Nucleus accumbens (tissue), 56 donors: ENCODE data around the gene AP1G2.

Experiments used
- DNase-seq, 56 donors: peaks; one replicate each; lab custom pipeline; 2025; lab: John Stamatoyannopoulos, UW

AP1G2 gene

DNA sequence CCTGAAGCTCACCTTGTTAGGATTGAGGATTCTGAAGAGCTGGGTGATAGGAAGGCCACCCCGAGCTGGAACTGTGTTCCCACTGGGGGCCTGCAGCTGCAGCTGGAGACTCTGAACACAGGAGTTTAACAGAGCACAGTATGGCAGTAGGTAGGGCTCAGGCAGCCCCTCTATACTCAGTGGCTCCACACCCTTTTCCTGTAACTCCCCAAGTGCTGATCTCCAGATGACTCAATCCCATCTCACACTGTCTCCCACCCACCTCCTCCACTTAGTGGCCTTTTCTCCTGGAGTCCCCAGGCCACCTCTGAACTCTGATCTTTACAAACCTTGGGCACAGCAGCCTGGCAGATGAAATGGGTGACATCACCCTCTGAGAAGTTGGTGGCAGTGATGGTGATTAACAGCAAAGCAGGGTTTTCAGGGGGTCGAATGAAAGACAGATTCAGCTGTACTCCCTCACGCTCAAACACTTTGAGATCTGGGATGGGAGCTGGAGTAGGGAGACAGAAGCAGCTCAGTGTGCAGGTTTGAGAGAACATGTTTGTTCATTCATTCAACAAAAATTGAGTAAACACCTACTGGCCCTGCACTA, 7.6 kb downstream of the AP1G2 start:
- DNase-seq = no peak

DNA sequence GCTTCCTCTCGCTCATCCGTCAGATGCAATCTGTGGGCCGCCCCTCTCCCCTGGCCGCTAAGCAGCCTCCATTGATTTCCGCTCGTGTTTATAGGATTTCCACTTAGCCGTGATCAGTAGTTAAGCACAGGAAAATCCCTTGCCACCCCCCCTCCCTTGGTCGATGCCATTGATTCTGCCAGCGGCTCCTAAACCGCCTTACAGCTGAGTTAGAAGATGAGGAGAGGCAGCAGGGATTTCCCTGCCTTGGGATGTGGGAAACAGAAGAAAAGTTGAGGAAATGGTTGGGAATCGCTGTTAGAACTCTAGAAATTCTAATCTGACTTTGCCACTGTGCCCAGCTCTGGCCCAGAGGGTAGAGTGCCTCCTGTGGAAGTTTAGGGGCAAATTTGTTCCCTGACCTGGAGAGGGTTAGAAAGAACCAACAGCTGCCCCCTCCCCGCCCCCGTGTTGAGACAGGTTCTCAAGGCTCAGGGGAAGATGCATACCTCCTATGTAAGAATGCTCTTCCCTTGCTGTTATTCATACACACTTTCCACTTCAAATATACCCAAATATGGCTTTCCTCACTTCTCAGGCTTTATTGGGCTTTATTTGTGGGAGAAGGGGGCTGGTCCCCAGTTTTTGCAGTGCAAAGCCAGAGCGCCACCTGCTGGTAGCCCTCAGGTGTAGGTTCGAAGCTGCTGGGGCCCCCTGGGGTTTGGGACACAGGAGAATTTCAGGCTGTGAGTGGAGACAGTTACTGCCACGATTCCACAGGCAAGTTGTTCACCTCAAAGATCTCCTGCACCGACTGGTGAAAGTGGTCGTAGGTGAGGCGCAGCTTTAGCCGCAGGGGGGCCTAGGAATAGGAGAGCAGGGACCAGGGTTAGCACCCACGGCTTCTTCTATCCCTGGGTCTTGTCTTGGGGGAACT, 8.3 kb downstream of the AP1G2 start:
- peak in 30 of 56 donors; percentile 19 to 72 (median 40) for DNase-seq

DNA sequence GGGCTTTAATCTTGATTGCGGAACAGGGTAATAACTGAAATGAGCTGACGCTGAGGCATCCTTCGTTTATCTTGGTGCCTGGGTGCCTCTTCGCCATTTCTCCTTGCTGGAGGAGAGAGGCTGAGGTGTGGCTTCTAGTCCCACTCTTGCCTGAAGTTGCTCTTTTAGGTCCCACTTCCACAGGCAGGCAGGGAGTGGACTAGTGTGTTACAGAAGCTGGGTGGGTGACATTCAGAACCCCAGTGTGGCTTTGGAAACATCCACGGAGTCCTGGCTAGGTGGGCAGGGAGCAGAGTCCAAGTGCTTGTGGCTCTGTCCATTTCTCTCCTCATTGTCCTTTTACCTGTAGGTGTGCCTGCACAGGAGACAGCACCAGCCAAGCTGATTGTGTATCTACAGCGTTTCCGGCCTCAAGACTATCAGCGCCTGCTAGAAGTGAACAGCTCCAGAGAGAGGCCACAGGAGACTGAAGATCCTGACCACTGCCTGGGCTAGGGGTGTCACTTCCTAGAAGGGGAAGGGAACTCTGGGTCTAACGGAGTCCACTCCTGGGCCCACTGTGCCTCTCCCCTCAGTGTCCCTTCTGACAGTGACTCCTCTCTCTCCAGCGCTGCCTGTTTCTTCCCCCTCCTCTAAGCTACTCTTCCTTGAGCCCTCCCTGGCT, 9.1 kb downstream of the AP1G2 start:
- DNase-seq = no peak

DNA sequence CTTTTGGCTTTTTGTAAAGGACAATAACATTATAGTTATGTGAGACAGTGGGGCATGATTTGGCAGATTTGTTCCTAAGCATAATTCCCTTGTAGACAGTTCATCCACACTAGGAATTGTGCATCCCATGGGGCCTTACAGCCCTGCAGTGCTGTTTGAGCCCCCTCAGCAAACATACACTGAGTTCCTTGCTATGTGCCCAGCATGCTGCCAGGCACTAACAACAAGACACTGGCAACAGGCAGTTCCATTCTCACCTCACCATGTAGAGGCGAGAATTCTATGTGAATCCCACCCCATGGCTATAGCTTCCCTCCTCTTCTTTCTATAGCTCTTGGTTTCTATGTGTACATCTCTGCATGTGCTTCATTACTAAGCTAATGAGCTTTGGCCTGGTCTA, 9.6 kb downstream of the AP1G2 start:
- DNase-seq = no peak

DNA sequence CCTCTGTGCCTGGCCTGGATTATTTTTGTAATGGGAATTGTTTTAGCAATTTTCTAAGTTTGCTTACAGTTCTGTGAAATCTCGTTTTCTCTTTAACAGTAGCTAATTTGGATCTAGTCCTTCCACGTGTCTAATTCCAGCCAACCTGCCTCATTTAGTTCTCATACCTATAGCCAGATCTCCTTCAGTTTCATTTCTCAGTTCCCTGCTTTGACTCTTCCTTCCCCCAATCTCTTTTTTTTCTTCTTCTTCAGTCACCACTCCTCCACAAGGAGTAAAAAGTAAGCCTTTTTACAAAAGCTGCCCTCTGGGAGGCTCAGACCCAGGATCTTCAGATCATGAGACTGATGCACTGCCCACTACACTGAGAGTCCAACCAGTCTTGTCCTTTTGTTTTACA, 10.1 kb downstream of the AP1G2 start:
- no peak for DNase-seq

DNA sequence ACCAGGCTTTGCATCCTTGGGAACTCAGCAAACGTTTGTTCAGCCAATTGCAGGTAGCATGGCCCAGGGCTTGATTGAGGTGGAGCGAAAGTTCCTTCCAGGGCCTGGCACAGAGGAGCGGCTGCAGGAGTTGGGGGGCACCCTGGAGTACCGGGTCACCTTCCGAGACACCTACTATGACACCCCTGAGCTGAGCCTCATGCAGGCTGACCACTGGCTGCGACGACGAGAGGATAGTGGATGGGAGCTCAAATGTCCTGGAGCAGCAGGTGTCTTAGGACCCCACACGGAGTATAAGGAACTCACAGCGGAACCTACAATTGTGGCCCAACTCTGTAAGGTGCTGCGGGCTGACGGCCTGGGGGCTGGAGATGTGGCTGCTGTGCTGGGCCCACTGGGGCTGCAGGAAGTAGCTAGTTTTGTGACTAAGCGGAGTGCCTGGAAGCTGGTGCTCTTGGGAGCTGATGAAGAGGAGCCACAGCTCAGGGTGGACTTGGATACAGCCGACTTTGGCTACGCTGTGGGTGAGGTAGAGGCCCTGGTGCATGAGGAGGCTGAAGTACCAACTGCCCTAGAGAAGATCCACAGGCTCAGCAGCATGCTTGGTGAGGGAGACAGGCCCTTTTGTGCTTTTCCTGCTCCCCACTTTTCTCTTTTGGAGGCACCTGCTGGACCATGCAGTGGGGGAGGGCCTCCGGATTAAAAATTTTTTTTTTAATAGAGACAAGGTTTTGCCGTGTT, 10.7 kb downstream of the AP1G2 start:
- DNase-seq = no peak

DNA sequence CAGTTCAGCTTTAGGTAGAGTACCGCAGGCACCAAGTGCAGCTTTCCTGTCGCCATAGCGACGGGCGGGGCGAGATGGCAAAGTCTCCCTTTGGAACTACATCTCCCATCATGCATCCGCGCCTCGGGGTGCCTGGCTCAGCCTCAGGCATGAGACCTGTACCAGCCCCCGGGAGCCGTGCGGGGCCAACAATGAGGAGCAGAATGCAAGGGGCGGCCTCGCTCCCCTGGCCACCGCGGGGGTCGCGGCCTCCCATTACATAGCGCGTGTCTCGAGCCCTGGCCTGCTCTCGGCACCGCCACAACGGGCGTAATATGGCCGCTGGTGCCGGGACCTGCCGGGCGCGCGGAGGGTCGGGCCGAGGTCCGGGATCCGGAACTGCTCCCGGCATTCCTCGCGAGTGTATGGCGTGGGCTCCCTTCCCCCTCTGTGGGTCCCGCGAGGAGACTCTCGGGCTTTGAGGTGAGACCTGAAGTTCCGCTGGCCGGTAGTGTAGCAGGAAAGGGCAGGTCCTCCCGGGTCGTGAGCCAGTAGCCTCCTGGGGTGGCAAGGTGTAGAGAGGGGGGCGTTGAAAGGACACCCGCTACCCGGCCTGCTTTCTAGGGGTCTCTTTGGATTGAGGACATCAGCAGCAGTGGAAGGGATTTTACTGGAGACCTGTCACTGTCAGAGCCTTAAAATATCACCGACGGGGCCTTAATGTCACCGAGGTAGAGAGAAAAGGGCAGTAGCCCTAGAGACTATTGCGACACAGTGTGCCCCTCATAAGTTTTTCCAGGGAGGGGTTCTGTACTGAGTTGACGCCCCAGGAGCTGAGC, 11.5 kb downstream of the AP1G2 start, which contains the start of gene THTPA:
THTPA (plus strand) TSS at position 390 of the 818 bp plus-strand sequence. CDS start 487 bp downstream, outside the sequence.
- peak; percentile 64 to 98 (median 92) for DNase-seq

DNA sequence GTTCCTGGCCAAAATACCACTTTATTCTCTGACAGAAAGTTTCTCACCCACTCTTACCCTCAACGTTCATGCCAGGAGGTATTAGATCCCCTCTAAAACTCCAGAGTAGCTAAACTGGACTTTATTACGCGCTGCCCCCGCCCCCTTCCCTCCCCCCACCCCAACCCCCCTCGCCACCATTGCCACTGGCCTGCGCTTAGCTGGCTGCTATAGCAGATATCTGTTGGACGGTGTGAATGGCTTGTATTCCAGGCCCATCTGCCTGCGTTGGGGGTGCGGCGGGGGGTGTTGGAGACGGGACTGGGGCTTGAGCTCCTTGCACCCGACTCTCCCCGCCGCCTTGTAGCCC, 12.1 kb downstream of the AP1G2 start:
- DNase-seq = no peak

DNA sequence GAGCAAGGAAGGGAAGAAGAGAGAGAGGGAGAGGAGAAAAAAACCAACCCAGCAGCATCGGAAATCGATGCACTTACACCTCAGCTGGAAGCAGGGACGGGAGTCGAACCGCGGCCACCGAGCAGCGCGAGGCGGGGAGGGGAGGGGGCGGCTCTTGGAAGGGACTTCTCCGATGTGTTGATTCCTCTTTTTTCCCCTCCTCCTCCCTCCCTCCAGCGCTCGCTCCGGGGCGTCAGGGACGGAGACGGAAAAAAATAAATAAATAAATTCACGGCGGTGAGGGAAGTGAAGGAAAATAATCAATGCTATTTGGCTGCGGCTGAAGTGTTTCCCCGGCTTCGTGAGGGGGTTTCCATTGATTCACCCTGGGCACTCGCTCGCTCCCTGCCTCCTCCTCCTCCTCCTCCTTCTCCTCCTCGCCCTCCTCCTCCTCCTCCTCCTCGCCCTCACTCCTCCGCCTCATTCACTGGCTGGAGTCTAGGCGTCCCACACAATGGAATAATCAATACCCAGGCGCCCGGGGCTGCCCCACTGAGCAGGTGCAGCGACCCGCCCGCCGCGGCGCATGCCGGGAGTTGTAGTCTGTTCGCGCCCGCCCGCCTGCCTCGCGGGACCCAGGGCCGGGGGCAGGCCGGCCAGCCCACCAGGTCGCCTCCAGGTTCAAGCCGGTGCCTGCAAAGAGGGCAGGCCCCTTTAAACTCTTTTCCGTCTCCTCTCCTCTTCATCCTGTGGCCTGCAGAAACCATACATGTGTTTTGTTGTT, 16.1 kb downstream of the AP1G2 start, which contains the start of gene ZFHX2:
ZFHX2 (minus strand) TSS at position 500 of the 763 bp plus-strand sequence. CDS start 16,440 bp downstream, outside the sequence.
- peak in 54 of 56 donors; percentile 60 to 94 (median 84) for DNase-seq

DNA sequence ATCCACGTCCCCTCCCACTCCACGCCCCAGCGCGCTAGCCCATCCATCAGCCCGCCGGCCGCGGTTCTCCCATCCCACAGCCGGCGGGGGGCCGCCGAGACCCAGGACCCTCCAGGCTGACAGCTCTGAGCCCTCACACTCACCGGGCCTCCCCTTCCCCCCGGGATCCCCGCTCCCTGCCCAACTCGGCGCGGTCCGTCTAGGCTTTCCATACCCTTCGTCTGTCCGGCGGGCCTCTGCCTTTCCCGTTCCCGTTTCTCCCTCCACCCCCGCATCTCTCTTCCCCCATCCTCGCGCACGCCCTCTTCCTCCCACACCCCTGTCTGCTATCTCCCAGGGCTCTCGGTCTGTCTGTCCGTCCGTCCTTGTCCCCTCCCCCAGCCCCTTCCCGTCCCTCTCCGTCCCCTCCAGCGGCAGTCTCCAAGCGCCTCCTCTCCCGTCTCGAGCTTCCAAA, 16.8 kb downstream of the AP1G2 start:
- DNase-seq = peak in 18 of 56 donors; percentile 54 to 70 (median 60)

DNA sequence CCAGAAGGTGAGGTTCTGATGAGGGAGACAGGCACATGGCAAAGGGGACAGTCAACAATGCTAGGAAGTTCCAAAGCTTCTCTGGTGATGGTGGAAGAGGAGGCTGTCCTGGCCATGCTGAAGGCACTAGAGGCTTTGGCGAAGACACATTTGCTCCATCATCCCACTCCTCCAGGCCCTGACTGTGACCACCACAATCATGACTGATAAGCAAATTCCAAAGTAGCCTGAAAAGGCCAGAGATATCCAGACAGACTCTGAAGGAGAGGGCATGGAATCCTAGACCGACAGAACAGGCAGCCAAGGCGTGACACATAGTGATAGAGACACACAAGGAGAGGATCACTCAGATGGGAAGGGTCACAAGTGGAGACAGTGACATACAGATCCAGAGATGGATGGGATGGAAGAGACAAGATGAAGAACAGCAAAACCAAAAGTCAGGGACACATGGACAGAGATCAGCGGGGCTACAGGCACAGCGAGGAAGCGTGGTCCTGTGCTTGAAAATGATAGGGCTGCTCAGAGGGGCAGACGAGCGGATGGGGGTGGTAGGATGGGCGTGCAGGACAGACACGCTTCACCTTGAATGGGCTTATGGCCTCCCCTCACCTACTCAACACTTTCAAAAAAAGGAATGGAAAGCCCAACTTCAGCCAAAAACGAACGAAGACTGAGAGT, 17.3 kb downstream of the AP1G2 start:
- DNase-seq = peak in 1 of 56 donors; percentile 36

DNA sequence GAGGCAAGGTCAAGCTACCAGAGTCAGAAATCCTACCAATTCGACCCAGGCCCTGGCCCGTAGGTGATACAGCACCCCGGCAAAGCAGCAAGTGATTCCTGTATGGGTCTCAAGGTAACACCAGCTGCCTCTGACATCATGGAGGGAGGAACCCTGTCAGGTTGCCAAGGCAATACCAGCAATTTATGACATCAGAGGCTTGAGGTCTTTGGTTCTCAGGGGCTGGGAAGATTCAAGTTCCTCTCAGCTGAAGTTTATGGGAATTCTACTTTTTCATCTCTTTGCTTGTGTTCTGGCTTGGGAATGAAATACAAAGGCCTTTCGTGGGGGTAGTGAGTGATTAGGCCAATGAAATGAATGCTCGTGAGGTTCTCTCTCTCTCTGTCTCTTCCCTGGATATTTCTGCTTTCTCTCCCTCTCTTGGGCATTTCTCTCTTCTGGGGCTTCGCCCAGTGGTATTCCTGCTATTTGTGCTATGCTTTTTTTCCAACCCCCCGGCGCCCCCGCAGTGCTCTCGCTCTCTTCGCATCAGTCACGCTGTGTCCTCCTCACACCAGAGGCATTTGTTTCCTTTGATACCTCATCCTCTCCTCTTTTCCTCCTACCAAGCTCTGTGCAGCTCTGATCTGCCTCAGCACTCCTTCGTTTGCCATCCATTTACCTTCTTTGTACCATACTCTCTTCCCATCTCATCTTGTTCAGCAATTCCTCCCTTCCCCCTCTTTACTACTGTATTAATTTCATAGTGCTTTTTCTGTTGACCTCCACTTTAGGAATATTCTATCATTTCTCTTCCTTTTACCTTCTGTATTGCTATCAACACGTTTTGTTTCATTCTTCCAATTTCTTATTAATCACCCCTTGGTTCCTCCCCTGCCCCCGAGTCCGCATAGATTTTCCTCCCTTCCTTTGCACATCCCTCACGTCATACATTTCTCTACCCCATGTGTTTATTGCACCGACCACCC, 19.0 kb downstream of the AP1G2 start:
- DNase-seq = peak in 3 of 56 donors; percentile 18 to 34 (median 24)

DNA sequence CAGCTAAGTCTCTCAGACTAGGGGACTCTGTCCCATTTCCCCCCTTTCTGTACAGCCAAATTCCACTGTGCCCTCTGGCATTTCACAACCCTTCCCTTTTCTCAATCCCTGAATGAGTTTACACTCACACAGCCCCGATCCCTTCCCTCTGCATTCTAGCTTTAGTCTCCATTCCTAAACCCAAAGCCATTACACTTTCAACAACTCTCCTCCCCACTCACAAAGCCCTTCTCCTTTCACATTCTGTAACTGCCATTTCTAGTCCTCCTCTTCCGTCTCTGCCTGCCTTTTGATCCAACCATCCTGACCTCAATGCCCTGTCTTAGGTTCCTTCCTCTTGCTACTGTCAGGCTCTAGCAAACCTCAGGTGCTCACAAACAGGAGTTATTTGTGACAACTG, 19.7 kb downstream of the AP1G2 start:
- DNase-seq = no peak

DNA sequence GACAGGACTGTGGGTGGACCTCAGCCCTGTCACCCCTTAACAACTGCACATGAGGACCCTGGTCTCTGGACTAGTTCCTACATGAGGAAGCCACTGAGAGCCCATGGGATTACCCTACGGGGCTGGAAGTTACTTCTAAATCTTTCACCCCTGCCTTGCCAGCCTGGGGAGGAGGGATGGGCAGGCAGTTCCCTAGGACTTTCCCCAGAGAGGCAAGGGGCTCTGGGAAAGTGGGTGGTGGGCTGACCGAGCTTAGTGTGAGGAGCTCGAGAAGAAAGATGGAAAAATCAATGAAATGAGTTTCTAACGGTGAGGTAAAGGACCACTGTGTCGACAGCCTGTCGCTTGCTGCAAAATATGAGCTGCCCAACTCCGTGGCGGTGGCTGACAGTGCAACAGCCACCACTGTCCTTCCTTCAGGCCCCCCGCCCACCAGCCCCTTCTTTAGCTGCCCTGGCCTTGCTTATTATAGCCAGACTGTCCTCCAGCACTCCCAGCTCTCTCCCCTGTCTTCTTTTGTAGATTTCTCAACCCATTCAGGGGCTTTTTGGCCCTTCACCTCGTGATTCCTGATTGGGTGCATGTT, 21.0 kb downstream of the AP1G2 start:
- no peak for DNase-seq

DNA sequence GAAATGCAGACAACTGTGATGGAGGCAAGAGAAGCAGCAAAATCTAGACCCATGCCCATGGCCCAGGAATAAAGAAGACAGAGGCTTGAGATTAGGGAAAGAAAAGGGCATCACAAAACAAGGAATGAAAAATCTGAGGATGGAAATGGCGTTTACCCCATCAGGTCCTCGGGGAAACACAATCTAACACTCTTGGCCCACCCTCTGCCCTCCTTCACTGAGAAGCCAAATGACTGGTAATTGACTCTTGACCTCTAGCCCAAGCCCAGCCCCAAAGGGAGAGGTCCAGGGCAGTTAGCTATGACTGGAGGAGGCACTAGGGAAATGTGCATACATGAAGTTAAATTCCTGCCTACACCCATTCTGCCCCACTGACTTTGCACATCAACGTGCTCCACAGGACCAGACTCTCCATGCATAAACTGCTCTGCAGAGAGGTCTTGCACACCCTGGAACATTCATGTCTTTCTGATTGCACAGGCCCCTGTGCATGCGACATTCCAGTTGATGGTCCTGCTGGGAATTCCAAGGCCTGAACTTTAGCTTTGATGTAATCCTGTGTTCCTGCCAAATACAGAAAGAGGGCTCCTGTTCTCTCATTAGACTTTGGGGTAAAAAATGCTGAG, 21.7 kb downstream of the AP1G2 start:
- DNase-seq = no peak
